ENCODE measurements around the gene FNDC3A. TPM values are rescaled to one million over a fixed set of nuclear protein-coding genes. Genes with fewer than 3 reads are reported as not detected.

FNDC3A gene
- total RNA-seq, 1 donor from 2014 or later, result 65.7 TPM

GRCh38 chr13:49251326-49251725, 275.6 kb downstream of the FNDC3A start:
- DNase-seq (ENCODE audit: low spot score), result no peak

- DNase-seq (ENCODE audit: low spot score), result no peak
Observed at GRCh38 chr13:49253310-49253709, 277.6 kb downstream of the FNDC3A start.

DNA sequence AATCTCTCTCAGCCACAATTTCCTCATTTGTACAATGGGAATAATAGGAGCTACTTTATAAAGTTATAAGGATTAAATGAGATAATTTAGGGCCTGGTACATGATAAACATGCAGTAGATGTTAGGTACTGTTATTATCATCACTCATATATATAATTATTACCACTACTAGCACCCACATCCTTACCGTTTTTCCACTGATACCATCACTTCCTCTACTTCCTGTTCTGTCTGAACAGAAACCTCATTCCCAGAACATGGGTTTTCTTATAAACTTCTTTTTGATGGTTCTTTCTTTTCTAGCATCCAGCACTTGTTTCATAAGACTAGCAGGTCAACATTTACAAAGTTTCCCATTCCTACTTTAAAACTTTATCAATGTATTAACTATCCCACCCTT, 278.3 kb downstream of the FNDC3A start:
- no peak for DNase-seq (ENCODE audit: low spot score)

DNA sequence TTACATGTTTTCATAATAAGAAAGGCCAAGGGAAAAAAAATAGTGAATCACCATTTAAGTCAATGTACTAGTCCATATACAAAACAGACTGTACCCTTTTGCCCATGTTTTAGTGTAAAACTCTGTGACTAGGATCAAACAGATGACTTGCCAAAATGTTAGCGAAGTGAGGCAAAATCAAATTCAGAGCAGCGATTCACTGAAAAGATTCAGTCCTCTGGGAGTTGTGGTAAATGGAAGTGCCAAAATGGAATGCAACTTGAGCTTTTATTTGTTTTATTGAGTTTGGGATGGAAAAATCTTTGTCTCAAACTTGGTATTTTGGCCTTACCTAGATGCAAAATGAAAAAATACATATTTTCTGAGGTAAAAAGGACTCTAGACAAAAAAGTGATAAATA, 281.1 kb downstream of the FNDC3A start:
- DNase-seq (ENCODE audit: low spot score), result no peak

DNA sequence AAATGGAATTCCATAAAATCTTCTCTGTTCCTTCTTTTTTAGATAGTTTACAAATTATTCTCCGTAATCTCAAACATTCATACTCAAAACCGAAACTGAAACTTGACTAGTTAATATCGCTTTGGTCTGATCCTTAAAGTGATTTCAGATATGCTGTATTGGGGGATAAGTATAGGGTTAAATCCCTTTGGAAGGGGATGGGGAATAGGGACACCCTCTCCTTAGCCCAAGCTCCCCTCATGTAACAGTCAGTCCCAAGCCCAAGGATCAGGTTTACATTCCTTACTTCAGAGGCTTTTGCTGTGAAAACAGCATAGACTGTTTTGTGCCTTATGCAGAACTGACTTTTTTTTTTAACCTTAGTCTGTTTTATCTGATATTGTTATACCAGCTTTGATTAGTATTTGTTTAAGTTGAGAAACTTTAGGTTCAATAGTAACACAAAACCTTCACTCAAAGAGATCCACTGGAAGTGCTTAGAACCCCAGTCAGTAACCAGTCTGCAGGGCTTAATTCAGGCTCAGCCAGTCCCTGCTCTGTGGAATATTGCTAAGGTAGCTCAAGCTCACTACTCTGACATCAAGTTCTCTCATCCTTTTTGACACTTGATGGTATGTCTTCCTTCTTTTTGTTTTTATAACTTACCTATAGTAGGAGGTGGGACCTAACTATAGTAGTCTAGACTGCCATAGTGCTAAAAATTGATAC, 282.5 kb downstream of the FNDC3A start:
- DNase-seq (ENCODE audit: low spot score), result no peak

Other genes with a start within 250 kb of the FNDC3A start
- 1.2 TPM for gene MLNR, start 244.4 kb downstream of the FNDC3A start, total RNA-seq (ENCODE audit: insufficient read depth, low replicate concordance)

All from umbilical cord (tissue), 2 donors.